Upper lobe of left lung (tissue), 4 donors: ENCODE data around the gene DSTN.

ENCODE experiments used
- POLR2A ChIP-seq, 4 donors: fragments of 450-650 bp; IDR thresholded peaks; one replicate each; pipeline ENCODE4 v1.5.1; 2016 to 2017; ENCODE audit warnings: antibody characterized with exemption in 4 of 4, mild to moderate bottlenecking in 2 of 4
- POLR2AphosphoS5 ChIP-seq, 2 donors: sonication (generic); formaldehyde crosslinking; IDR thresholded peaks; one replicate each; pipeline ENCODE4 v1.5.1; 2017; ENCODE audit warnings: antibody characterized with exemption in 2 of 2
- TF ChIP-seq, protein P1 (sequence below), 6 experiments: fragments of 450-650 bp in 4 of 6; fragments of 200-600 bp in 2 of 6; sonication (generic) in 2 of 6; IDR thresholded peaks; one replicate each; pipeline ENCODE4 v1.5.1; 2016 to 2019; ENCODE audit warnings: antibody characterized with exemption in 6 of 6

DNA sequence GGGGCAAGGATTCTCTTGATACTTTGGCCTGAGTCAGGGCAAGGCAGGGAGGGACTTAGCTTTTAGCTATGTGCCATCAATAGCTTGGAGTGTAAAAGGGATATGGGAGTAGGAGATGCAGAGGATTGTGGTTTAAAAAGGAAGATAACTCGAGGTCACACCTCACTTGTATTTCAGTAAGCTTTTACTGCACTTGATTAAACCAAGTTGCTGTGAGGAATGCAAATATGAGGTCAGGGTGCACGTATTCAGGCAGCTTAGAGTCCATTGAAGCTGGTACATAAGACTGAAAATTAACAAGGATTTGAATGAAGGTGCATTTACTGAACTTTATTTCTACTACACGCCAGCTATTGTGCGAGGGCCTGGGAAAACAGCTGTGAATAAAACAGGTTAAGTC lies 32.1 kb downstream of the DSTN start:
- no peak for TF ChIP-seq POLR2A (IDR thresholded peaks at IDR 0.05)
- TF ChIP-seq, protein P1, sequence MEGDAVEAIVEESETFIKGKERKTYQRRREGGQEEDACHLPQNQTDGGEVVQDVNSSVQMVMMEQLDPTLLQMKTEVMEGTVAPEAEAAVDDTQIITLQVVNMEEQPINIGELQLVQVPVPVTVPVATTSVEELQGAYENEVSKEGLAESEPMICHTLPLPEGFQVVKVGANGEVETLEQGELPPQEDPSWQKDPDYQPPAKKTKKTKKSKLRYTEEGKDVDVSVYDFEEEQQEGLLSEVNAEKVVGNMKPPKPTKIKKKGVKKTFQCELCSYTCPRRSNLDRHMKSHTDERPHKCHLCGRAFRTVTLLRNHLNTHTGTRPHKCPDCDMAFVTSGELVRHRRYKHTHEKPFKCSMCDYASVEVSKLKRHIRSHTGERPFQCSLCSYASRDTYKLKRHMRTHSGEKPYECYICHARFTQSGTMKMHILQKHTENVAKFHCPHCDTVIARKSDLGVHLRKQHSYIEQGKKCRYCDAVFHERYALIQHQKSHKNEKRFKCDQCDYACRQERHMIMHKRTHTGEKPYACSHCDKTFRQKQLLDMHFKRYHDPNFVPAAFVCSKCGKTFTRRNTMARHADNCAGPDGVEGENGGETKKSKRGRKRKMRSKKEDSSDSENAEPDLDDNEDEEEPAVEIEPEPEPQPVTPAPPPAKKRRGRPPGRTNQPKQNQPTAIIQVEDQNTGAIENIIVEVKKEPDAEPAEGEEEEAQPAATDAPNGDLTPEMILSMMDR (IDR thresholded peaks at IDR 0.05) = no peak
- TF ChIP-seq POLR2AphosphoS5 (IDR thresholded peaks at IDR 0.05) = no peak
